Neutrophil (primary cell): ENCODE data around the gene SDF4.

Experiments
- H3K27ac ChIP-seq: fragments of 200-600 bp; sonication (generic); 2 replicates; pipeline ENCODE4 v1.5.1; 2016; ENCODE audit warnings: mild to moderate bottlenecking, moderate library complexity
- H3K27me3 ChIP-seq: fragments of 200-600 bp; sonication (generic); 2 replicates; pipeline ENCODE4 v1.6.0; 2016; ENCODE audit warnings: mild to moderate bottlenecking
- H3K36me3 ChIP-seq: fragments of 200-600 bp; sonication (generic); 2 replicates; pipeline ENCODE4 v1.5.1; 2017
- H3K4me1 ChIP-seq, 2 experiments: fragments of 200-600 bp in 1 of 2; sonication (generic) in 1 of 2; 1 replicate in 1 of 2; 2 replicates in 1 of 2; pipeline versions ENCODE4 v1.5.1 to v1.6.1; 2013 to 2016; ENCODE audit warnings: low read depth in 1 of 2, low read length in 1 of 2, mild to moderate bottlenecking in 1 of 2, moderate library complexity in 1 of 2; ENCODE audit not compliant: control insufficient read depth in 1 of 2, insufficient read depth in 1 of 2
- H3K4me3 ChIP-seq, 2 experiments: fragments of 200-600 bp in 1 of 2; sonication (generic) in 1 of 2; 1 replicate in 1 of 2; 2 replicates in 1 of 2; pipeline ENCODE4 v1.5.1; 2013 to 2016; ENCODE audit warnings: low read depth in 1 of 2, low read length in 1 of 2, mild to moderate bottlenecking in 1 of 2, moderate library complexity in 1 of 2
- H3K9me3 ChIP-seq: fragments of 200-600 bp; sonication (generic); 2 replicates; pipeline ENCODE4 v1.5.1; 2016
- CTCF ChIP-seq: fragments of 200-600 bp; sonication (generic); IDR thresholded peaks from 2 replicates; pipeline ENCODE4 v1.5.1; 2016; ENCODE audit warnings: antibody characterized with exemption

Gene SDF4

GRCh38 chr1:1232796-1233566 is 1.2 kb upstream of the SDF4 start:
- Histone ChIP-seq H3K4me3 (peak overlapping the region in 1 of 2 experiments; percentile 64), H3K4me1 (peaks cover 22 to 27% of the 10 kb centered on the region in 2 experiments), H3K9me3 (no peaks in the 10 kb centered on the region), H3K36me3 (peaks cover 12% of the 10 kb centered on the region), H3K27ac (peak overlapping the region; percentile 58), H3K27me3 (peaks cover 13% of the 10 kb centered on the region)
- no peak for TF ChIP-seq CTCF

GRCh38 chr1:1232208-1232795 is 501 bp upstream of the SDF4 start, which contains the start of gene B3GALT6:
TSS of gene B3GALT6 (plus strand) at chr1:1232237. CDS start at chr1:1232279, 42 bp downstream.
- H3K4me1 ChIP-seq, result peaks cover 22 to 27% of the 10 kb centered on the region in 2 experiments
- no peak for TF ChIP-seq CTCF
- H3K36me3 ChIP-seq, result peaks cover 19% of the 10 kb centered on the region
- H3K27ac ChIP-seq, result peak within 1 kb of the TSS; percentile 85
- peaks cover 6% of the 10 kb centered on the region for H3K27me3 ChIP-seq
- peak within 1 kb of the TSS; percentile 80 to 95 for H3K4me3 ChIP-seq
- H3K9me3 ChIP-seq, result no peaks in the 10 kb centered on the region

- Histone ChIP-seq H3K4me1 (peaks cover 22 to 27% of the 10 kb centered on the region in 2 experiments), H3K27ac (peak overlapping the region; percentile 85), H3K27me3 (no peaks in the 10 kb centered on the region), H3K9me3 (no peaks in the 10 kb centered on the region), H3K4me3 (peak overlapping the region; percentile 80 to 95), H3K36me3 (peaks cover 33% of the 10 kb centered on the region)
- TF ChIP-seq CTCF, result no peak
These were observed 973 bp downstream of the SDF4 start for GRCh38 chr1:1230656-1231399.

GRCh38 chr1:1229770-1230169 is 2.0 kb downstream of the SDF4 start:
- no peak for TF ChIP-seq CTCF
- Histone ChIP-seq H3K36me3 (peaks cover 44% of the 10 kb centered on the region), H3K27ac (no peak overlapping the region), H3K4me1 (peaks cover 22 to 27% of the 10 kb centered on the region in 2 experiments), H3K4me3 (no peak overlapping the region), H3K27me3 (no peaks in the 10 kb centered on the region), H3K9me3 (no peaks in the 10 kb centered on the region)

GRCh38 chr1:1228596-1229321 is 3.0 kb downstream of the SDF4 start:
- no peak for TF ChIP-seq CTCF
- Histone ChIP-seq H3K27ac (no peak overlapping the region), H3K36me3 (peaks cover 54% of the 10 kb centered on the region), H3K4me1 (peaks cover 22 to 27% of the 10 kb centered on the region in 2 experiments), H3K27me3 (no peaks in the 10 kb centered on the region), H3K9me3 (no peaks in the 10 kb centered on the region), H3K4me3 (no peak overlapping the region)
